Epithelial cell of esophagus (primary cell): ENCODE data around the gene CLCN1.

ENCODE experiments used
- DNase-seq: peaks from one replicate; pipeline ENCODE4 v3.0.0; 2010; ENCODE audit warnings: low read depth
- H3K4me3 ChIP-seq: 2 replicates; pipeline ENCODE4 v1.5.1; 2011; ENCODE audit warnings: mild to moderate bottlenecking, low read length, control low read depth
- CTCF ChIP-seq: IDR thresholded peaks from 2 replicates; pipeline ENCODE4 v1.5.1; 2011; ENCODE audit warnings: low read depth, mild to moderate bottlenecking, low read length, control low read depth, inconsistent platforms; ENCODE audit not compliant: insufficient read depth; ENCODE audit errors: missing control alignments

The CLCN1 gene

GRCh38 chr7:143392875-143393266 lies 77.0 kb downstream of the CLCN1 start:
- no peak for TF ChIP-seq CTCF
- no peak for DNase-seq
- H3K4me3 ChIP-seq, result no peak overlapping the region

- no peak for TF ChIP-seq CTCF
- H3K4me3 ChIP-seq, result no peak overlapping the region
- no peak for DNase-seq
These were observed 77.5 kb downstream of the CLCN1 start for GRCh38 chr7:143393267-143394041.

DNA sequence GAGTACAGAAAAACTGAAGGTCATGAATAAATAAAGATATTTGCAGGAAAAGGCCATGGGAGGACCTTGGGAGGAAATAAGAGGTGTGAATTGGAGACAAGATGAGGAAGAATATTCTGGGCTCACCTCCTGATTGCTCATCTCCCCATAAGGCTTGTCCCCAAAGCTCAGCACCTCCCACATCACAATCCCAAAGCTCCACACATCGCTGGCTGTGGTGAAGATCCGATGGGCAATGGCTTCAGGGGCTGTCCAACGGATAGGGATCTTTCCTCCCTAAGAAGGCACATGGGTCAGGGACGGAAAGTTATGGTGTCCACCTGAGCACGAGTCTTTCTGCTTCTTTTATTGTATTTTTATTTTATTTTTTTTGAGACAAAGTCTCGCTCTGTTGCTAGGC lies 78.2 kb downstream of the CLCN1 start:
- TF ChIP-seq CTCF, result no peak
- no peak overlapping the region for H3K4me3 ChIP-seq
- DNase-seq, result no peak

GRCh38 chr7:143394777-143395176 lies 78.9 kb downstream of the CLCN1 start:
- TF ChIP-seq CTCF, result no peak
- DNase-seq, result no peak
- H3K4me3 ChIP-seq, result no peak overlapping the region

- DNase-seq, result no peak
- no peak overlapping the region for H3K4me3 ChIP-seq
- TF ChIP-seq CTCF, result no peak
These were observed 79.6 kb downstream of the CLCN1 start for GRCh38 chr7:143395187-143396149.

DNA sequence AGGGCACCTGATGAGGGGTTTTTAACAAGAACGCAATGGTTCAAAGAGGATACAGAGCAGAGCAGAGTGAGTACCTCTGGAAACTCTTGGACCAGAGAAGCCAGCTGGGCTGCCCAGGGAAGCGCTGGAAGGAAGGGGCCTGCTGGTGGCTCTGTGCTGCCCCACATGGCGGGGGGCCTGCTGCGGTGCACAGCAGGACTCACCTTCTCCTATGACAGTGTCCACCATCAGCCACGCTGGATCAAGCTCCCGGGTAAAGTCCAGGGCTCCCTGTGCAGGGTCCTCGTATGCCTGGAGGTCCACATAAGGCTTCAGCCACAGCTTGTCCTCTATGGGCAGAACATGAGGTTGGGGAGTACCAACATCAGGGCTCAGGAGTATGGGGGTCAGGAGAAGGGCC lies 80.3 kb downstream of the CLCN1 start:
- no peak overlapping the region for H3K4me3 ChIP-seq
- TF ChIP-seq CTCF, result no peak

More for the DNA sequence above, 80.3 kb downstream of the CLCN1 start:
- DNase-seq, result no peak
